ENCODE data around the gene TMEM50A.

DNA sequence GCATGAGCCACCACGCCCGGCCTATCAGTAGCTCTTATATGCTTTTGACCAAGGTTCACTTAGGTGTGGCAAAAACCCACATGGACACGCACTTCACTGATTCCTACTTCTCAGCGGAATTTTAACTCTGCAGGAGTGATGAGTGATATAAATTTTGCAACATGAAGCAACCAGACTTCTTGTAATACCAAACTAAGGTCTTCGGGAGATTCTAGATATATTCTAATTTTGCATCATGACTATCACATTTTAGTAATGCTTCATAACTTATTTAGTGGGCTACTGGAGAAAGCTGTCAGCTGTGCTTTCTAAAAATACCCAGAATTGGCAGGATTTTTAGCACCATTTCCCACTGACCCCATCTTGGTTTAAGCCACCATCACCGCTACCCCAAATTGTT lies 54.7 kb downstream of the TMEM50A start:
- TF ChIP-seq, protein P1, sequence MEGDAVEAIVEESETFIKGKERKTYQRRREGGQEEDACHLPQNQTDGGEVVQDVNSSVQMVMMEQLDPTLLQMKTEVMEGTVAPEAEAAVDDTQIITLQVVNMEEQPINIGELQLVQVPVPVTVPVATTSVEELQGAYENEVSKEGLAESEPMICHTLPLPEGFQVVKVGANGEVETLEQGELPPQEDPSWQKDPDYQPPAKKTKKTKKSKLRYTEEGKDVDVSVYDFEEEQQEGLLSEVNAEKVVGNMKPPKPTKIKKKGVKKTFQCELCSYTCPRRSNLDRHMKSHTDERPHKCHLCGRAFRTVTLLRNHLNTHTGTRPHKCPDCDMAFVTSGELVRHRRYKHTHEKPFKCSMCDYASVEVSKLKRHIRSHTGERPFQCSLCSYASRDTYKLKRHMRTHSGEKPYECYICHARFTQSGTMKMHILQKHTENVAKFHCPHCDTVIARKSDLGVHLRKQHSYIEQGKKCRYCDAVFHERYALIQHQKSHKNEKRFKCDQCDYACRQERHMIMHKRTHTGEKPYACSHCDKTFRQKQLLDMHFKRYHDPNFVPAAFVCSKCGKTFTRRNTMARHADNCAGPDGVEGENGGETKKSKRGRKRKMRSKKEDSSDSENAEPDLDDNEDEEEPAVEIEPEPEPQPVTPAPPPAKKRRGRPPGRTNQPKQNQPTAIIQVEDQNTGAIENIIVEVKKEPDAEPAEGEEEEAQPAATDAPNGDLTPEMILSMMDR (IDR thresholded peaks at IDR 0.05) = no peak
- TF ChIP-seq POLR2A (IDR thresholded peaks at IDR 0.05) (no peak), POLR2AphosphoS5 (IDR thresholded peaks at IDR 0.05) (no peak)
